ENCODE measurements around the gene MMRN2.
A peak's percentile ranks its signal among the peaks of the same experiment; 100 is the strongest.

Gene MMRN2

GRCh38 chr10:86958901-86959736, 1.7 kb upstream of the MMRN2 start:
- Mint-ChIP-seq H3K9me3 (no peaks in the 10 kb centered on the region), H3K4me3 (peak overlapping the region; percentile 49 to 75 (median 55))

GRCh38 chr10:86958116-86958900, 893 bp upstream of the MMRN2 start, which contains the start of gene SNCG:
Gene SNCG (plus strand): TSS chr10:86958599. CDS start chr10:86958698, 99 bp downstream.
- peaks cover 2% of the 10 kb centered on the region for H3K9me3 Mint-ChIP-seq
- no peak for TF ChIP-seq CTCF (IDR thresholded peaks at IDR 0.05; ENCODE audit: unreplicated experiment in 3 of 3)
- peaks cover 43% of the 10 kb centered on the region for H3K4me1 Mint-ChIP-seq
- peaks cover 5% of the 10 kb centered on the region for H3K36me3 Mint-ChIP-seq (ENCODE audit: low read depth)
- H3K4me3 Mint-ChIP-seq = peak within 1 kb of the TSS; percentile 55 to 75 (median 65)
- peak within 1 kb of the TSS; percentile 67 to 88 (median 79) for H3K27ac Mint-ChIP-seq
- no peaks in the 10 kb centered on the region for H3K27me3 Mint-ChIP-seq (ENCODE audit: low read depth)

More at GRCh38 chr10:86958901-86959736, 1.7 kb upstream of the MMRN2 start:
- TF ChIP-seq CTCF (IDR thresholded peaks at IDR 0.05; ENCODE audit: unreplicated experiment in 3 of 3) = no peak
- Mint-ChIP-seq H3K4me1 (peaks cover 40% of the 10 kb centered on the region), H3K36me3 (ENCODE audit: low read depth) (peaks cover under 1% of the 10 kb centered on the region), H3K27me3 (ENCODE audit: low read depth) (no peaks in the 10 kb centered on the region), H3K27ac (peak overlapping the region; percentile 67 to 88 (median 79))

- Mint-ChIP-seq H3K27ac (peak overlapping the region in 2 of 3 experiments; percentile 33 to 65), H3K9me3 (peaks cover 11% of the 10 kb centered on the region), H3K36me3 (ENCODE audit: low read depth) (peaks cover 5% of the 10 kb centered on the region), H3K27me3 (ENCODE audit: low read depth) (peaks cover 3% of the 10 kb centered on the region), H3K4me3 (peak overlapping the region in 2 of 3 experiments; percentile 11 to 56), H3K4me1 (peaks cover 43% of the 10 kb centered on the region)
- no peak for TF ChIP-seq CTCF (IDR thresholded peaks at IDR 0.05; ENCODE audit: unreplicated experiment in 3 of 3)
Observed at GRCh38 chr10:86956848-86957448, 467 bp downstream of the MMRN2 start.

- Mint-ChIP-seq H3K4me1 (peaks cover 43% of the 10 kb centered on the region), H3K36me3 (ENCODE audit: low read depth) (peaks cover 5% of the 10 kb centered on the region), H3K9me3 (peaks cover 15% of the 10 kb centered on the region)
Observed at GRCh38 chr10:86956195-86956847, 1.1 kb downstream of the MMRN2 start.

More at GRCh38 chr10:86956195-86956847, 1.1 kb downstream of the MMRN2 start:
- TF ChIP-seq CTCF (IDR thresholded peaks at IDR 0.05; ENCODE audit: unreplicated experiment in 3 of 3) = no peak
- Mint-ChIP-seq H3K27ac (peak overlapping the region in 2 of 3 experiments; percentile 65 to 96), H3K27me3 (ENCODE audit: low read depth) (peaks cover 3% of the 10 kb centered on the region), H3K4me3 (peak overlapping the region in 2 of 3 experiments; percentile 7 to 28)

Measured in nephron (organoid).